ENCODE measurements around the gene PIK3R2.

PIK3R2 gene

DNA sequence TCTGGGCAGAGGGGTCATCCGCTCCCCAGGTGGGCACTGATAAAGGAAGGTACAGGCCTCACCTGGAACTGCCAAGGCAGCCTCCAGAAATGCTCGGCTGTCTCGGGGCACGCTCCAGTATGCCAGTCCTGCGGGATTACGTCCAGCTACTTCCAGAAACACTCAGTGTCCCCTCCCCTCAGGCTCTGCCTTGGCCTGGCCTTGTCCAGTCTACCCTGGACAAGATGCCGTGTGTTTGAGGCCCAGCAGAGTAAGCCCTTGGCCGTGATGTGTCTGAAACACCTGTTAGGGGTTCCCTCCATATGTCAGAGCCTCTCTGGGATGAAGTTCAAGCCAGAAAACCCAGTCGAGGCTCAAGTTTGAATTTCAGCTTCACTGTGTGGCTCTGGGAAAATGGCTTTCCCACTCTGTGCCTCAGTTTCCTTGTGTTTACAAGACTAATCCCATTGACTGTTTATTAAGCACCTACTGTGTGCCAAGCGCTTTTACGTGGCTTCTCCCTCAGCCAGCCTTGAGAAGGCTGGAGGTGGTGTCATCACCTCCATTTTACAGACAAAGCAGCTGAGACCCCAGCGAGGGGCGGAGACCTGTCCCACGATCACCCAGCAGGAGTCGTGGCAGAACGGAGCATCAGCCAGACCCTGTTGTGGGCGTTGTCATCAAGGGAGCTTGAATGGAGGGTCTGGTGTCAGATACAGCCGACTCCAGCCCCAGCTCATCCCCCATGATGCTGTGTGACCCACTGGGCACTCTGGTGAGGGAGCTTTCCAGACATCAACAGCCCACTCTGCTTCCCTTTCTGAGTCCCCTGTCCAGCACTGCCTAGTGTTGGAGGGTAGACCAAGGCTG is 2.0 kb upstream of the PIK3R2 start:
- DNase-seq (ENCODE audit: low read depth in 2 of 2), result no peak
- H3K4me3 ChIP-seq (replicated peaks in 1 of 2; ENCODE audit: low read depth in 2 of 2, low read length in 2 of 2), result no peak overlapping the region
- TF ChIP-seq, protein P1, sequence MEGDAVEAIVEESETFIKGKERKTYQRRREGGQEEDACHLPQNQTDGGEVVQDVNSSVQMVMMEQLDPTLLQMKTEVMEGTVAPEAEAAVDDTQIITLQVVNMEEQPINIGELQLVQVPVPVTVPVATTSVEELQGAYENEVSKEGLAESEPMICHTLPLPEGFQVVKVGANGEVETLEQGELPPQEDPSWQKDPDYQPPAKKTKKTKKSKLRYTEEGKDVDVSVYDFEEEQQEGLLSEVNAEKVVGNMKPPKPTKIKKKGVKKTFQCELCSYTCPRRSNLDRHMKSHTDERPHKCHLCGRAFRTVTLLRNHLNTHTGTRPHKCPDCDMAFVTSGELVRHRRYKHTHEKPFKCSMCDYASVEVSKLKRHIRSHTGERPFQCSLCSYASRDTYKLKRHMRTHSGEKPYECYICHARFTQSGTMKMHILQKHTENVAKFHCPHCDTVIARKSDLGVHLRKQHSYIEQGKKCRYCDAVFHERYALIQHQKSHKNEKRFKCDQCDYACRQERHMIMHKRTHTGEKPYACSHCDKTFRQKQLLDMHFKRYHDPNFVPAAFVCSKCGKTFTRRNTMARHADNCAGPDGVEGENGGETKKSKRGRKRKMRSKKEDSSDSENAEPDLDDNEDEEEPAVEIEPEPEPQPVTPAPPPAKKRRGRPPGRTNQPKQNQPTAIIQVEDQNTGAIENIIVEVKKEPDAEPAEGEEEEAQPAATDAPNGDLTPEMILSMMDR (IDR thresholded peaks at IDR 0.05; ENCODE audit: low read depth, low read length), result no peak

DNA sequence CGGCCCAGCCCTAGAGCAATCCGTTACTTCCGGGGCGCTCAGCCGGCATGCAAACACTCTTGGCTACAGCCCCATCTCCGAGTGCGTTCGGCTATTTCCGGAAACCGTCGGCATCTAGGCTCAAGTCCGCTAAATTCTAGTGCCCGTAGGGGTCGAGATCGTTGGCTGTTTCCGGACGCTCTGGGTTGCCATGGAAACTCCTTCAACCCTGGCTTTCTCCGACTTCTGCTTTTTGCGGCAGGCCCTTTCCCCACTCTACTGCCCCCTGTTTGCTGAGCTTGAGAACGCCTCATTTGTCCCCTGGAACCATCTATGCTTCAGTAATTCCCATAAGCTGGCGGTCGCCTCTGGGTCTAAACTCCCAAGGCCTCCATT is 534 bp upstream of the PIK3R2 start:
- TF ChIP-seq, protein P1 (IDR thresholded peaks at IDR 0.05; ENCODE audit: low read depth, low read length), result peak; percentile 71
- peak; percentile 98 to 99 for DNase-seq (ENCODE audit: low read depth in 2 of 2)
- peak overlapping the region; percentile 52 to 61 for H3K4me3 ChIP-seq (replicated peaks in 1 of 2; ENCODE audit: low read depth in 2 of 2, low read length in 2 of 2)

DNA sequence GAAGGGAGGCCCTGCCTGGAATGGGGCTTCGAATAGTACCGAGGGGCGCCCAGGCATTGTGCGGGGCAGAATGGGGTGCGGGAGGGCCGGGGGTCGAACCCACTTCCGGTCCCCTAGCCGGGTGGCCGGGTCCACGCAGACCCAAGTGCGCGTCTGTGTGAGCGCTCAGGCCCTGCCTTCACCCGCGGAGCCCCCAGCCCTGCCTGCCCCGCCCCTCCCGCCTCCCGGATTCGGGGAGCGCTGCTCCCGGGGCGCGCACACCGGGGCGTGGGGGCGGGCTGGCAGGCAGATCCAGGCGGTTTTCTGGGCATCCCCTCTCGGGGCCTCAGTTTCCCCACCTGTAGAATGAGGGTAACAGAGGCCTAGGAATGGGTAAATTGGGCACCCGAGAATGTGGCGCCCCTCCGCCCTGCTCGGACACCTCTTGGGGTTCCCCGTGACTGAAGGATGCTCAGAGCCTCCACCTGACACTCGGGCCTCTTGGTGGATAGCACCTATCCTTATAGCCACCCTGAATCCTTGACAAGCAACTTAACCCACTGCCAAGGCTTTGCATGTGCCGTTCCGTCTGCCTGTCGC is 682 bp downstream of the PIK3R2 start:
- peak overlapping the region; percentile 89 to 96 for H3K4me3 ChIP-seq (replicated peaks in 1 of 2; ENCODE audit: low read depth in 2 of 2, low read length in 2 of 2)
- TF ChIP-seq, protein P1 (IDR thresholded peaks at IDR 0.05; ENCODE audit: low read depth, low read length), result no peak
- DNase-seq (ENCODE audit: low read depth in 2 of 2), result no peak

DNA sequence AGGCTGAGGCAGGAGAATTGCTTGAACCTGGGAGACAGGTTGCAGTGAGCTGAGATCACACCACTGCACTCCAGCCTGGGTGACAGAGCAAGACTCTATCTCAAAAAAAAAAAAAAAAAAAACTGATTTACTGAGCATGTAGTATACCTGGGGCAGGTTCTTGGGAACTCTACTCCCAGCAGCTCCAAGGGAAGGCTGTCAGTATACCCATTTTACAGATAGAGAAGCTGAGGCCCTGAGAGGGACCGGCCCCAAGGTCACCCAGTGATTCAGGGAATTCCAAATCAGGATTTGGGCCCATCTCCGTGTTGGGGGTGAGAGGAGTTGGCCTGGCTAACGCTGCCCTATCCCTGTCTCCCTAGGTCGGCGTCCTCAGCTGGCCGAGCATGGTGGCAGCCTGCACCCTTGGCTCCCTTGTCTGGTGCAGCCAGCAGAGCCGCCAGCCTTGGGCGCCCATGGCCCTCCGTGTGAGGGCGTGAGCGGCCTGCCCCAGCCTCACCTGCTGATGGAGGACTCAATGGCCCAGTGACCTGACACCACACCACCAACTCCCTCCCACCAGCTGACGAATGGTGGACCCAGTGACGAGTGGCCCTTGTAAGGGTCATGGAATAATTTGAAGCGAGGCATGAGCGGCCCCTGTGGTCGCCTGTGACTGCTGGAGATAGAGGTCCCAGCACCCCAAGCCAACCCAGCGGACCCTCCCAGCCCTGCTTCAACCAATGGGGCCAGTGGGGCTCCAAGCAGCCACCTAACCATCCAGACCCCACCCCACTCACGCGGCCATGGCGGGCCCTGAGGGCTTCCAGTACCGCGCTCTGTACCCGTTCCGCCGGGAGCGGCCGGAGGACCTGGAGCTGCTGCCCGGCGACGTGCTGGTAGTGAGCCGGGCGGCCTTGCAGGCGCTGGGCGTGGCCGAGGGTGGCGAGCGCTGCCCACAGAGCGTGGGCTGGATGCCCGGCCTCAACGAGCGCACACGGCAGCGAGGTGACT is 2.4 kb downstream of the PIK3R2 start:
- TF ChIP-seq, protein P1 (IDR thresholded peaks at IDR 0.05; ENCODE audit: low read depth, low read length), result no peak
- no peak for DNase-seq (ENCODE audit: low read depth in 2 of 2)
- H3K4me3 ChIP-seq (replicated peaks in 1 of 2; ENCODE audit: low read depth in 2 of 2, low read length in 2 of 2), result no peak overlapping the region

DNA sequence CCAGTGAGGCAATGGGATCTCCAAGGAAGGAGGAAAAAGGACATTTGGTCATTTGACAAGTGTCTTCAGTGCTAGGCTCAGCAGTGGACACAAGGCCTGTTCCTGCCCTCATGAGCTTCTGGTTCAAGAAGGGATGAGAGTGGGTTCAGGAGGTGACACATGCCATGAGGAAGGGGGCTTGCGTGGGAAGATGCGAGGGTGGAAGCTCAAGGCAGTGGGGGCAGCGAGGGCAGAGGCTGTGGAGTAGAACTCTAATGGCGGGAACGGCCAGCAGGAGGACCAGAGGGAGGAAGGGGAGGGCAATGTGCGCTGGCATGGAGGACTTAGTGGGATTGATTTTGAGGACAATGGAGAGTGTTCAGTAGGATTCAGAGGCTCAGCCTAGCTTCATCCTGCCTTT is 3.3 kb downstream of the PIK3R2 start:
- no peak overlapping the region for H3K4me3 ChIP-seq (replicated peaks in 1 of 2; ENCODE audit: low read depth in 2 of 2, low read length in 2 of 2)
- DNase-seq (ENCODE audit: low read depth in 2 of 2), result no peak
- TF ChIP-seq, protein P1 (IDR thresholded peaks at IDR 0.05; ENCODE audit: low read depth, low read length), result no peak

DNA sequence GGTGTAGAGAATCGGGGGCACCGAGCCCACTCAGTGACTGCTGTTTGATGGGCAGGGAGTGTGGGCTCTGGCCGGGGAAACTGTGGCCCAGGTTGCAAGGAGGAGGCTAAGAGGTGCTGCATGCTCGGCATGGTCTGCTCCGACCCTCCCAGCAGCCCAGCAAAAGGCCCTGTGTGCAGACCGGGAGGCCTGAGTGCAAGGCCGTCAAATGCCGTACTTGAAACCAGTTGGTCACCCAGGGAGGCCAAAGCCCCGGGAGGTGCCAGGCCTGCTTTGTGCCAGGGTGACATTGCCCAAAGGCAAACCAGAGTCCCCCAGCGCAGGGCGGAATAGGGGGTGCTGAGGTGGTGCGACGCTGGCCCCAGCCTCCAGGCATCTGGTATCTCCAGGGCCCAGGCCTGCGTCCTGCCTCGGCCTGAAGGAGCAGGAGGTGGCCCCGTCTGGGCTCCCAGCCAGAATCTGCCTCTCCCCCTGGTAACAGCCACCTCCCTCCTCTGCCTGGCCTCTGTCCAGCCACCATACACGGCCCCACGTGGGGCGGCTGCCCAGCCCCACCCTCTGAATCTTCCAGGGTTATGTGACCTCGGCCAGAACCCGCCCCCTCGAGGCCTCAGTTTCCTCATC is 4.0 kb downstream of the PIK3R2 start:
- TF ChIP-seq, protein P1 (IDR thresholded peaks at IDR 0.05; ENCODE audit: low read depth, low read length), result no peak
- no peak overlapping the region for H3K4me3 ChIP-seq (replicated peaks in 1 of 2; ENCODE audit: low read depth in 2 of 2, low read length in 2 of 2)
- peak; percentile 88 to 95 for DNase-seq (ENCODE audit: low read depth in 2 of 2)
